ENCODE results near the gene CCSER1.

The CCSER1 gene

DNA sequence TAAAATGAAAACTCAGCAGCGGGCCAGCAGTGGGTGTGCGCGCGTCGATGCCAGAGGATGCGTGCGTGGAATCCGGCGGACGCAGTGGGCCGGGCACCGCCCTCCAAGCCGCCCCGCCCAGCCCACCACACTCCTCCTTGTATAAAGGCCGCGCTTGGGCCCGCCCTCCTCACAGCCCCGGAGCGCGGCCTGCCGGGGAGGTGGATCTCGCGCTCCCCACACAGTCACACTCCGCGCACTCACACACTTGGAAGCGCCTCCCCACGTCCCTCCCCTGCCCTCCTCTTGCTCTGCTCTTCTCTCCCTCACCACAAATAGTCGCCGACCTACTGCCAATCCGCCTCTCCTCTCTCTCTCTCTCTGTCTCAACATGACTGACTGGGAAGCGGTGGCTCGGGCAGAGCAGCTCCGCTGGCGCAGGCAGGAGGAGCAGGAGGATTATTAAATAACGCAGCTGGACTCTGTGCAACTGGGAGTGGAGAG, at the start of gene CCSER1:
Gene CCSER1 (plus strand): TSS at position 172 of the 483 bp plus-strand sequence.
- Histone ChIP-seq H3K4me1 (ENCODE audit: insufficient read depth, low read length, severe bottlenecking) (no peaks in the 10 kb centered on the region), H3K4me2 (ENCODE audit: low read length) (no peak within 1 kb of the TSS), H3K36me3 (ENCODE audit: insufficient read depth, low read length) (no peaks in the 10 kb centered on the region), H3K9me2 (ENCODE audit: low read depth, low read length) (no peaks in the 10 kb centered on the region), H3K9ac (ENCODE audit: low read length) (no peak within 1 kb of the TSS), H3F3A (ENCODE audit: insufficient read depth, low read length) (no peaks in the 10 kb centered on the region), H2AFZ (ENCODE audit: low read length) (no peak within 1 kb of the TSS), H3K27ac (ENCODE audit: low read depth, low read length, poor library complexity, severe bottlenecking) (no peak within 1 kb of the TSS), H3K27me3 (ENCODE audit: insufficient read depth, low read length) (no peaks in the 10 kb centered on the region), H3K4me3 (ENCODE audit: low read depth, low read length, poor library complexity, severe bottlenecking) (no peak within 1 kb of the TSS), H3K79me2 (ENCODE audit: insufficient read depth, low read length) (no peaks in the 10 kb centered on the region), H3K9me3 (ENCODE audit: low read length) (no peaks in the 10 kb centered on the region), H4K20me1 (ENCODE audit: insufficient read depth, low read length) (no peaks in the 10 kb centered on the region)
- TF ChIP-seq EZH2 (IDR thresholded peaks at IDR 0.05; ENCODE audit: borderline replicate concordance, low read length): no peak
- TF ChIP-seq, protein P1, sequence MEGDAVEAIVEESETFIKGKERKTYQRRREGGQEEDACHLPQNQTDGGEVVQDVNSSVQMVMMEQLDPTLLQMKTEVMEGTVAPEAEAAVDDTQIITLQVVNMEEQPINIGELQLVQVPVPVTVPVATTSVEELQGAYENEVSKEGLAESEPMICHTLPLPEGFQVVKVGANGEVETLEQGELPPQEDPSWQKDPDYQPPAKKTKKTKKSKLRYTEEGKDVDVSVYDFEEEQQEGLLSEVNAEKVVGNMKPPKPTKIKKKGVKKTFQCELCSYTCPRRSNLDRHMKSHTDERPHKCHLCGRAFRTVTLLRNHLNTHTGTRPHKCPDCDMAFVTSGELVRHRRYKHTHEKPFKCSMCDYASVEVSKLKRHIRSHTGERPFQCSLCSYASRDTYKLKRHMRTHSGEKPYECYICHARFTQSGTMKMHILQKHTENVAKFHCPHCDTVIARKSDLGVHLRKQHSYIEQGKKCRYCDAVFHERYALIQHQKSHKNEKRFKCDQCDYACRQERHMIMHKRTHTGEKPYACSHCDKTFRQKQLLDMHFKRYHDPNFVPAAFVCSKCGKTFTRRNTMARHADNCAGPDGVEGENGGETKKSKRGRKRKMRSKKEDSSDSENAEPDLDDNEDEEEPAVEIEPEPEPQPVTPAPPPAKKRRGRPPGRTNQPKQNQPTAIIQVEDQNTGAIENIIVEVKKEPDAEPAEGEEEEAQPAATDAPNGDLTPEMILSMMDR (IDR thresholded peaks at IDR 0.05; ENCODE audit: low read length): no peak

- TF ChIP-seq EZH2 (IDR thresholded peaks at IDR 0.05; ENCODE audit: borderline replicate concordance, low read length): no peak
- TF ChIP-seq, protein P1 (IDR thresholded peaks at IDR 0.05; ENCODE audit: low read length): no peak
- Histone ChIP-seq H3K4me3 (ENCODE audit: low read depth, low read length, poor library complexity, severe bottlenecking) (no peak overlapping the region), H3K4me1 (ENCODE audit: insufficient read depth, low read length, severe bottlenecking) (no peaks in the 10 kb centered on the region), H3K9ac (ENCODE audit: low read length) (no peak overlapping the region), H3K9me3 (ENCODE audit: low read length) (no peaks in the 10 kb centered on the region), H3K36me3 (ENCODE audit: insufficient read depth, low read length) (no peaks in the 10 kb centered on the region), H4K20me1 (ENCODE audit: insufficient read depth, low read length) (no peaks in the 10 kb centered on the region), H3K9me2 (ENCODE audit: low read depth, low read length) (no peaks in the 10 kb centered on the region), H3K4me2 (ENCODE audit: low read length) (no peak overlapping the region), H2AFZ (ENCODE audit: low read length) (no peak overlapping the region), H3K27me3 (ENCODE audit: insufficient read depth, low read length) (no peaks in the 10 kb centered on the region), H3F3A (ENCODE audit: insufficient read depth, low read length) (no peaks in the 10 kb centered on the region), H3K79me2 (ENCODE audit: insufficient read depth, low read length) (no peaks in the 10 kb centered on the region), H3K27ac (ENCODE audit: low read depth, low read length, poor library complexity, severe bottlenecking) (no peak overlapping the region)
These were observed 48.8 kb upstream of the CCSER1 start for GRCh38 chr4:90078440-90078839.

DNA sequence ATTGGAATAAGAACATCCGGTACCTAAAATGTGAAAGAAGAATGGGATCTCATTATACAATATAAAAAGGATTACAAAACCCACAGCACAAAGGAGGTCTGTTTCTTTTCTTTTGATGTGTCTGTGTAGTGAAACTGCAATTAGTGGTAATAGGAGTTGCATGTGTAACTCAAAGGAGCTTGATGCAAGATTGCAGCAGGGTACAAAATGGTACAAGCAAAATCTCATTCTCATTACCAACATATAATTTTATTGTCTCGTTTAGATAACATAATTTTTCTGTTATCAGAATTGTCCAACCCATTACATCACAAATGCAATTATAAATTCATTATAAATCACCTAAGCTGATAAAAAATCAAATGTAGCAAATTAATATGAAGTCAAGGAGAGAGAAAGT, 47.1 kb upstream of the CCSER1 start:
- H2AFZ ChIP-seq (ENCODE audit: low read length): no peak overlapping the region
- no peak overlapping the region for H3K4me3 ChIP-seq (ENCODE audit: low read depth, low read length, poor library complexity, severe bottlenecking)
- no peaks in the 10 kb centered on the region for H3F3A ChIP-seq (ENCODE audit: insufficient read depth, low read length)
- H3K36me3 ChIP-seq (ENCODE audit: insufficient read depth, low read length): no peaks in the 10 kb centered on the region
- no peaks in the 10 kb centered on the region for H3K4me1 ChIP-seq (ENCODE audit: insufficient read depth, low read length, severe bottlenecking)
- H3K9me2 ChIP-seq (ENCODE audit: low read depth, low read length): no peaks in the 10 kb centered on the region
- no peaks in the 10 kb centered on the region for H3K9me3 ChIP-seq (ENCODE audit: low read length)
- TF ChIP-seq, protein P1 (IDR thresholded peaks at IDR 0.05; ENCODE audit: low read length): no peak
- no peak for TF ChIP-seq EZH2 (IDR thresholded peaks at IDR 0.05; ENCODE audit: borderline replicate concordance, low read length)
- no peak overlapping the region for H3K4me2 ChIP-seq (ENCODE audit: low read length)
- no peaks in the 10 kb centered on the region for H3K79me2 ChIP-seq (ENCODE audit: insufficient read depth, low read length)
- no peak overlapping the region for H3K9ac ChIP-seq (ENCODE audit: low read length)
- H4K20me1 ChIP-seq (ENCODE audit: insufficient read depth, low read length): no peaks in the 10 kb centered on the region
- H3K27me3 ChIP-seq (ENCODE audit: insufficient read depth, low read length): no peaks in the 10 kb centered on the region
- no peak overlapping the region for H3K27ac ChIP-seq (ENCODE audit: low read depth, low read length, poor library complexity, severe bottlenecking)

All from OCI-LY1 (cell line).